Measurements from ENCODE around the gene GRIA4. TPM values are rescaled to one million over a fixed set of nuclear protein-coding genes. Genes with fewer than 3 reads are reported as not detected.

GRIA4 gene
- 0.03 TPM for polyA plus RNA-seq (2013)

DNA sequence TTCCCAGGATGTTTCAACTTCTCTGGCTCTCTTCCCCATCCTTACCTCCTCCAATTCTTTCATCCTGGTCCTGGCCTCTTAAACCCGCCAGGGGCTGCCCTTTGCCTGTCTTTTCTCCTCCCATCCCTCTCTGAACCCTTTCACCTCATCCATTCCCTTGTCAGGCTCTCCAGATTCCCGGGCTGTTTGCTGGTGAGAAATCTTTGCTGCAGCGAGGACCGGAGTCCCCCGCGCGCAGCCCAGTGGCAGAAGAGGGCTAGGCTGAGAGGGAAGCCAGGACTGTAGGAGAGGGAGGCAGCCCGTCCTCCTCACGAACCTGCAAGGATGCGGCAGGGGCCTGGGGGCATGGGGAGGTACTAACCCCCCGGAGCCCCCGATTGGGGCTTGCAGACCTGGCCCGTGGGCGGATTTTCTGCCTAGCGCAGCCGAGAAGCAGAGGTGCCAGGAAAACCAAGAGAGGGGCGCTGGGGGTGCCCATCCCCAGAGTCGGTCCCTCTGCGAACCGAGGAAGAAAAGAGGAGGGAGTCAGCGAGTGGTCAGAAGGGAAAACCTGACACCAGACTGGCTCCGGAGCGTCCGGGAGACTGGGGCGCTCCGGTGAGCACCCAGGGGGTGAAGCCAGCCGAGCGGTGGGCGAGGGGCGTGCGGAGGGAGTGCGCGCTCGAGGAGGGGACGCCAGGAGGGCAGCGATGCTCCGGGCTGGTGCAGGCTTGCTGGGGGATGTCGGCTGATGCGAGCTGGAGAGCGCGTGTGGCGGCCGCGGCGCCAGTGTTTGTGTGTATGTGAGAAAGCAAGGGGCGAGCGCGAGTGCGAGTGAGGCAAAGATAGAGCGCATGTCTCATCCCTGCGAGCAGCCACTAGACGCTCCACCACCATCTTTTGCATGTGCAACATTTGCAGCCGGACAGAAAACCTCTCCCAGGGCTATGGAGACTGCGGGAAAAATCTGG is at the start of gene GRIA4:
GRIA4 (plus strand) TSS at position 242 of the 950 bp plus-strand sequence. CDS start 925 bp downstream, outside the sequence.
- H3K9me3 ChIP-seq (ENCODE audit: control extremely low read depth in 1 of 5, control insufficient read depth in 4 of 5, insufficient read depth in 2 of 5, low read depth in 1 of 5, low read length in 4 of 5): no peaks in the 10 kb centered on the region
- no peak within 1 kb of the TSS for H3K27ac ChIP-seq (ENCODE audit: insufficient read depth in 1 of 2, low read depth in 1 of 2, low read length in 2 of 2, poor library complexity in 1 of 2, severe bottlenecking in 2 of 2)
- DNase-seq: peak; percentile 14 to 65 (median 50)
- peak within 1 kb of the TSS; percentile 16 to 71 (median 58) for H3K4me3 ChIP-seq (ENCODE audit: control insufficient read depth in 1 of 7, extremely low read depth in 1 of 7, insufficient read depth in 4 of 7, low read depth in 2 of 7, low read length in 6 of 7)
- H3K36me3 ChIP-seq (ENCODE audit: control insufficient read depth in 4 of 4, insufficient read depth in 4 of 4, low read length in 3 of 4): no peaks in the 10 kb centered on the region
- peaks cover 5 to 21% (median 15%) of the 10 kb centered on the region in 4 experiments for H3K4me1 ChIP-seq (ENCODE audit: control extremely low read depth in 1 of 4, control insufficient read depth in 4 of 4, insufficient read depth in 4 of 4, low read length in 3 of 4)
- H3K27me3 ChIP-seq (replicated peaks in 2 of 5; ENCODE audit: control insufficient read depth in 4 of 5, insufficient read depth in 5 of 5, low read length in 4 of 5): peaks cover 15 to 44% (median 26%) of the 10 kb centered on the region in 5 experiments
- POLR2A ChIA-PET: no interaction called here
- CTCF ChIA-PET: no interaction called here
- WGBS (ENCODE audit: insufficient coverage): 0% methylated on average over 39 of the region's 54 CpGs

DNA sequence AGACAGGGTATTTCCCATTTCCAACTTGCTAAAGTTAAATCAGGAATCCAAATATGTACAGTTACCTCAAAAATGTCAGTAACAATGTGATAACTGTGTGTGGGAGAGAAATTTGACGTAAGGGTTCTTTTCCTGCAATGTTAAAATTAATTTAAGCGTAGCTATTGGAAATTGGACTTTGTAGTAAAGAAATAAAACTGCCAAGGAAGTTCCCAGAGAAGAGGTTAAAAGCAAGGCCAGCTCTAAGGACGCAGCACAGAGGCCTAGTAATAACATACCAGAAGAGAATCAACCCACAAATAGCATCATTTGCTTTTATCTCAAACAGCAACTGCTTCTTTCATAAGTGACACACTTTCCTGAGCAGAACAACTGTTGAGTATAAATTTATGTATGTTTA is 36.8 kb upstream of the GRIA4 start:
- POLR2A ChIA-PET: no interaction called here
- no peaks in the 10 kb centered on the region for H3K36me3 ChIP-seq (ENCODE audit: control insufficient read depth in 4 of 4, insufficient read depth in 4 of 4, low read length in 3 of 4)
- no peaks in the 10 kb centered on the region for H3K4me1 ChIP-seq (ENCODE audit: control extremely low read depth in 1 of 4, control insufficient read depth in 4 of 4, insufficient read depth in 4 of 4, low read length in 3 of 4)
- no CpG with 5 or more reads among the region's 3 CpGs for WGBS (ENCODE audit: insufficient coverage)
- CTCF ChIA-PET: no interaction called here
- DNase-seq: no peak
- no peak overlapping the region for H3K4me3 ChIP-seq (ENCODE audit: control insufficient read depth in 1 of 7, extremely low read depth in 1 of 7, insufficient read depth in 4 of 7, low read depth in 2 of 7, low read length in 6 of 7)
- H3K9me3 ChIP-seq (ENCODE audit: control extremely low read depth in 1 of 5, control insufficient read depth in 4 of 5, insufficient read depth in 2 of 5, low read depth in 1 of 5, low read length in 4 of 5): no peaks in the 10 kb centered on the region
- no peak overlapping the region for H3K27ac ChIP-seq (ENCODE audit: insufficient read depth in 1 of 2, low read depth in 1 of 2, low read length in 2 of 2, poor library complexity in 1 of 2, severe bottlenecking in 2 of 2)
- H3K27me3 ChIP-seq (replicated peaks in 2 of 5; ENCODE audit: control insufficient read depth in 4 of 5, insufficient read depth in 5 of 5, low read length in 4 of 5): no peaks in the 10 kb centered on the region

DNA sequence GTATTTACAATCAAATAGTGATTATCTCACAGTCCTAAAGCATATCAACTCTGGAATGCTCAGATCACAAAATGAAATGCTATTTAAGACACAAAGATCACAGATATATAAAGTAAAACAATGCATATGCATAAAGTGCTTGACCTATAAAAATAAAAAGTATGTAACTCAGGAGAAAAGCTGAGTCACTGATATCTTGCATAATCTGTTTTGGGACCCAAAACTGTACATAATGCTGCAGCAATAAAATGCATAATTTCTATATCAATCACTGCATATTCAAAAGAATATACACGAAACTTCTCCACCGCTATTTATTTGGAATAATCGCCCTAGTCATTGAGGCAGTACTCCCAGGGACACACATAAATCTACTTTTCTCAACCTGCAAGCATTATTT is 34.9 kb upstream of the GRIA4 start:
- Histone ChIP-seq H3K27ac (ENCODE audit: insufficient read depth in 1 of 2, low read depth in 1 of 2, low read length in 2 of 2, poor library complexity in 1 of 2, severe bottlenecking in 2 of 2) (no peak overlapping the region), H3K4me1 (ENCODE audit: control extremely low read depth in 1 of 4, control insufficient read depth in 4 of 4, insufficient read depth in 4 of 4, low read length in 3 of 4) (no peaks in the 10 kb centered on the region), H3K27me3 (replicated peaks in 2 of 5; ENCODE audit: control insufficient read depth in 4 of 5, insufficient read depth in 5 of 5, low read length in 4 of 5) (no peaks in the 10 kb centered on the region), H3K9me3 (ENCODE audit: control extremely low read depth in 1 of 5, control insufficient read depth in 4 of 5, insufficient read depth in 2 of 5, low read depth in 1 of 5, low read length in 4 of 5) (no peaks in the 10 kb centered on the region), H3K36me3 (ENCODE audit: control insufficient read depth in 4 of 4, insufficient read depth in 4 of 4, low read length in 3 of 4) (no peaks in the 10 kb centered on the region), H3K4me3 (ENCODE audit: control insufficient read depth in 1 of 7, extremely low read depth in 1 of 7, insufficient read depth in 4 of 7, low read depth in 2 of 7, low read length in 6 of 7) (no peak overlapping the region)
- POLR2A ChIA-PET: no interaction called here
- 95% methylated on average over 3 of the region's 3 CpGs for WGBS (ENCODE audit: insufficient coverage)
- DNase-seq: no peak
- CTCF ChIA-PET: no interaction called here

DNA sequence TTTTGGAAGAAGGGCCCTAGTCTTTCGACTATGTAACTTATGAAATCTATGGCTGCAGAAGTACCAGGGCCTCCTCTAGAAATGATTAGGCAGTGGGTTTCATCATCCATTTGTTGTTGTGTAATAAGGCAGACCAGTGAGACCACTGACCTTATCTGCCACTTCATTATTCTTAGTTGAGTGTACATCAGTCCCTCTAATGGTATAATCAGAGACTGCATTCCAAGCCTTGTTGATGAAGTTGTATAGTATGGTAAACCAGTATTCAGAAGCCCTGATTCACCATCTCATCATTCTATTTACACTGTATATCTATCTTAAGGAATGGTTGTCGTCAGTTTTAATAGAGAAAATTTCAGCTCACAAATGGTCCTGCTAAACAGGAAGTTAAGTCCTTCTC is 32.2 kb upstream of the GRIA4 start:
- Histone ChIP-seq H3K9me3 (ENCODE audit: control extremely low read depth in 1 of 5, control insufficient read depth in 4 of 5, insufficient read depth in 2 of 5, low read depth in 1 of 5, low read length in 4 of 5) (no peaks in the 10 kb centered on the region), H3K4me3 (ENCODE audit: control insufficient read depth in 1 of 7, extremely low read depth in 1 of 7, insufficient read depth in 4 of 7, low read depth in 2 of 7, low read length in 6 of 7) (no peak overlapping the region), H3K27me3 (replicated peaks in 2 of 5; ENCODE audit: control insufficient read depth in 4 of 5, insufficient read depth in 5 of 5, low read length in 4 of 5) (no peaks in the 10 kb centered on the region), H3K27ac (ENCODE audit: insufficient read depth in 1 of 2, low read depth in 1 of 2, low read length in 2 of 2, poor library complexity in 1 of 2, severe bottlenecking in 2 of 2) (no peak overlapping the region), H3K36me3 (ENCODE audit: control insufficient read depth in 4 of 4, insufficient read depth in 4 of 4, low read length in 3 of 4) (no peaks in the 10 kb centered on the region), H3K4me1 (ENCODE audit: control extremely low read depth in 1 of 4, control insufficient read depth in 4 of 4, insufficient read depth in 4 of 4, low read length in 3 of 4) (no peaks in the 10 kb centered on the region)
- WGBS (ENCODE audit: insufficient coverage): 100% methylated on average over 1 of the region's 2 CpGs
- peak; percentile 2 to 6 (median 4) for DNase-seq
- CTCF ChIA-PET: no interaction called here
- POLR2A ChIA-PET: no interaction called here

DNA sequence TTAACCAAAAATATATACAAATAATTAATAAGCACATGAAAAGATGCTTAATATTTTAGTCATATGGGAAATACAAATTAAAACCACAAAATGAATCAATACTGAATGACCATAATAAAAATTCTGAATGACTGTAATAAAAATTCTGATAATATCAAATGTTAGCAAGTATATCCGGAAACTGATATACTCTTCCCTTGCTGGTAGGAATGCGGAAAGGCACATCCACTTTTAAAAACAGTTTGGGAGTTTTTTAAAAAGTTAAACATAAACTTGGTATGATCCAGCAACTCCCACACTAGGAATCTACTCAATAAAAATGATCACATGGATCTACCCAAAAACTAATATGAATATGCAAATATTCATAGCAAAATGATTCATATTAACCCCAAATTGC is 30.8 kb upstream of the GRIA4 start:
- ChIA-PET POLR2A (no interaction called here), CTCF (no interaction called here)
- no CpG with 5 or more reads among the region's 2 CpGs for WGBS (ENCODE audit: insufficient coverage)
- Histone ChIP-seq H3K36me3 (ENCODE audit: control insufficient read depth in 4 of 4, insufficient read depth in 4 of 4, low read length in 3 of 4) (no peaks in the 10 kb centered on the region), H3K4me3 (ENCODE audit: control insufficient read depth in 1 of 7, extremely low read depth in 1 of 7, insufficient read depth in 4 of 7, low read depth in 2 of 7, low read length in 6 of 7) (no peak overlapping the region), H3K4me1 (ENCODE audit: control extremely low read depth in 1 of 4, control insufficient read depth in 4 of 4, insufficient read depth in 4 of 4, low read length in 3 of 4) (no peaks in the 10 kb centered on the region), H3K27me3 (replicated peaks in 2 of 5; ENCODE audit: control insufficient read depth in 4 of 5, insufficient read depth in 5 of 5, low read length in 4 of 5) (no peaks in the 10 kb centered on the region), H3K9me3 (ENCODE audit: control extremely low read depth in 1 of 5, control insufficient read depth in 4 of 5, insufficient read depth in 2 of 5, low read depth in 1 of 5, low read length in 4 of 5) (no peaks in the 10 kb centered on the region), H3K27ac (ENCODE audit: insufficient read depth in 1 of 2, low read depth in 1 of 2, low read length in 2 of 2, poor library complexity in 1 of 2, severe bottlenecking in 2 of 2) (no peak overlapping the region)
- no peak for DNase-seq

DNA sequence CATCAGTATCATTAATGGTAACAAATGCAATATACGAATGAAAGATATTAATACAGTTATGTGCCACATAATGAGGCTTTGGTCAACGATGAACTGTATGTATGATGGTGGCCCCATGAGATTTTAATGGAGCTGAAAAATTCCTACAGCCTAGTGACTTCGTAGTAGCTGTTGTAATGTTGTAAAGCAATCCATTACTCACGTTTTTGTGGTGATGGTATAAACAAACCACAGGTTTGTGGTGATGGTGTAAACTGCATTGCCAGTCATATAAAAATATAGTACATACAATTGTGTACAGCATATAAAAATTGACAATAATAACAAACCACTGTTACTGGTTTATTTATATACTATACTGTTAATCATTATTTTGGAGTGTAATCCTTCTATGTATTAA is 27.4 kb upstream of the GRIA4 start:
- Histone ChIP-seq H3K27me3 (replicated peaks in 2 of 5; ENCODE audit: control insufficient read depth in 4 of 5, insufficient read depth in 5 of 5, low read length in 4 of 5) (no peaks in the 10 kb centered on the region), H3K9me3 (ENCODE audit: control extremely low read depth in 1 of 5, control insufficient read depth in 4 of 5, insufficient read depth in 2 of 5, low read depth in 1 of 5, low read length in 4 of 5) (no peaks in the 10 kb centered on the region), H3K36me3 (ENCODE audit: control insufficient read depth in 4 of 4, insufficient read depth in 4 of 4, low read length in 3 of 4) (no peaks in the 10 kb centered on the region), H3K4me1 (ENCODE audit: control extremely low read depth in 1 of 4, control insufficient read depth in 4 of 4, insufficient read depth in 4 of 4, low read length in 3 of 4) (no peaks in the 10 kb centered on the region), H3K4me3 (ENCODE audit: control insufficient read depth in 1 of 7, extremely low read depth in 1 of 7, insufficient read depth in 4 of 7, low read depth in 2 of 7, low read length in 6 of 7) (no peak overlapping the region), H3K27ac (ENCODE audit: insufficient read depth in 1 of 2, low read depth in 1 of 2, low read length in 2 of 2, poor library complexity in 1 of 2, severe bottlenecking in 2 of 2) (no peak overlapping the region)
- WGBS (ENCODE audit: insufficient coverage): 94% methylated on average over 2 of the region's 4 CpGs
- POLR2A ChIA-PET: no interaction called here
- CTCF ChIA-PET: no interaction called here
- no peak for DNase-seq

DNA sequence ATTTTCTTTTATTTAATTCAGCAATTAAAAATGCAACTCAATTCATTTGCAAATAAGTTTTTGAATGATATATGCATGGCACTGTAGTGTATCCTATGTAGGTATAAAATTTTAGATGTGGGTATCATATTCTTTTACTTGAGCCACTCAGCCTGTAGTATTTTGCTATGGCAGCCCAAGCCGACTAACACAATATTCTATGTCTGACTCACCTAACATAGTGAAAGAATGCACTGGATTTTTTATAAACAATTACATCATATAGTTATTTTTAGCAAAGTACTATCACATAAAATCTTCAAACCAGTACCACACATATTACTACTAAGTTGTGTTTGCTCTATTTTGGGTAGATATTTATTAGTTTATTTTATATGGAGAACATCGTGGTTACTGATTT is 21.9 kb upstream of the GRIA4 start:
- ChIA-PET POLR2A (no interaction called here), CTCF (interaction anchor here (0.7 kb wide), 1 partner anchor 491 kb away, joined by 3 read pairs; no protein-coding TSS in a partner anchor)
- Histone ChIP-seq H3K9me3 (ENCODE audit: control extremely low read depth in 1 of 5, control insufficient read depth in 4 of 5, insufficient read depth in 2 of 5, low read depth in 1 of 5, low read length in 4 of 5) (no peaks in the 10 kb centered on the region), H3K27ac (ENCODE audit: insufficient read depth in 1 of 2, low read depth in 1 of 2, low read length in 2 of 2, poor library complexity in 1 of 2, severe bottlenecking in 2 of 2) (no peak overlapping the region), H3K27me3 (replicated peaks in 2 of 5; ENCODE audit: control insufficient read depth in 4 of 5, insufficient read depth in 5 of 5, low read length in 4 of 5) (no peaks in the 10 kb centered on the region), H3K4me1 (ENCODE audit: control extremely low read depth in 1 of 4, control insufficient read depth in 4 of 4, insufficient read depth in 4 of 4, low read length in 3 of 4) (no peaks in the 10 kb centered on the region), H3K4me3 (ENCODE audit: control insufficient read depth in 1 of 7, extremely low read depth in 1 of 7, insufficient read depth in 4 of 7, low read depth in 2 of 7, low read length in 6 of 7) (no peak overlapping the region), H3K36me3 (ENCODE audit: control insufficient read depth in 4 of 4, insufficient read depth in 4 of 4, low read length in 3 of 4) (no peaks in the 10 kb centered on the region)
- WGBS (ENCODE audit: insufficient coverage): no CpG with 5 or more reads among the region's 2 CpGs
- no peak for DNase-seq
